ENCODE results near the gene CTSW. TPM values are rescaled to one million over a fixed set of nuclear protein-coding genes. Genes with fewer than 3 reads are reported as not detected.
A peak's percentile ranks its signal among the peaks of the same experiment; 100 is the strongest.

The CTSW gene
- total RNA-seq, 1 donor from 2014 or later = not detected

DNA sequence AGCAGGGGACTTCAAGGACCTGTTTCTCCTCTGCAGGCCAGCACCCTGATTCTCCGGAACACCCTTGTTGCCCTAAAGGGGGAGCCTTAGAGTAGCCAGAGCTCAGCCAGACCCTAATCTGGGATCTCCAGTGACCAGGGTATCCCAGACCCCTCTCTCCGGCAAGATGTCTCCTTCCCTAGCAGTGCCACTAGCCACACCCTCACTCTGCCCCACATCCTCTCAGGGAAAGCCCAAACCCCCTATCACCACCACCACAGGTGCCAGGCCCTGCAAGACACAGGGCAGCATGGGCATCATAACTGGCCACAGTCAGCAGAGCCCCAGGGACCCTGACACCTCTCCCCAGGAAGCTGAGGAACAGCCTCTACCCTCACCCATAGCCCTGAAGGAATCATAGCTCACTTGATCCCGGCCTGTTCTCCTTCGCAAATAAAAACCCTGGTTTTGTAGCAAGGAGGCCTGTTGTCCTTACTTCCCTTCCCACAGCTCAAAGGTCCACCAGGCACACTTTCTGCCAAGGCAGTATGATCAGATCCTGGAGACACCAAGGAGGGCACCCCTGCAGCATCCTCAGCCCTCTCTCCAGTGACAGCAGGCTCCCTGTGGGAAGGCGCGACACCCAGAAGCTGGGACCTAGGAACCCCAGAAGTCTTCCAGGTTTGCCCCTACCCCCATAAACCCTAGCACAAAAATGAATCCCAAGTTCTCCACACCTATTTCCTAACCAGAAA, 26.2 kb upstream of the CTSW start:
- no peak for DNase-seq (ENCODE audit: low spot score, unreplicated experiment)
- Mint-ChIP-seq H3K4me1 (ENCODE audit: low read depth) (peaks cover 14% of the 10 kb centered on the region), H3K9me3 (ENCODE audit: low read depth) (no peaks in the 10 kb centered on the region), H3K27ac (peak overlapping the region; percentile 89), H3K4me3 (ENCODE audit: low read depth) (no peak overlapping the region), H3K27me3 (no peaks in the 10 kb centered on the region), H3K36me3 (ENCODE audit: insufficient read depth) (peaks cover 31% of the 10 kb centered on the region)
- TF ChIP-seq, protein P1, sequence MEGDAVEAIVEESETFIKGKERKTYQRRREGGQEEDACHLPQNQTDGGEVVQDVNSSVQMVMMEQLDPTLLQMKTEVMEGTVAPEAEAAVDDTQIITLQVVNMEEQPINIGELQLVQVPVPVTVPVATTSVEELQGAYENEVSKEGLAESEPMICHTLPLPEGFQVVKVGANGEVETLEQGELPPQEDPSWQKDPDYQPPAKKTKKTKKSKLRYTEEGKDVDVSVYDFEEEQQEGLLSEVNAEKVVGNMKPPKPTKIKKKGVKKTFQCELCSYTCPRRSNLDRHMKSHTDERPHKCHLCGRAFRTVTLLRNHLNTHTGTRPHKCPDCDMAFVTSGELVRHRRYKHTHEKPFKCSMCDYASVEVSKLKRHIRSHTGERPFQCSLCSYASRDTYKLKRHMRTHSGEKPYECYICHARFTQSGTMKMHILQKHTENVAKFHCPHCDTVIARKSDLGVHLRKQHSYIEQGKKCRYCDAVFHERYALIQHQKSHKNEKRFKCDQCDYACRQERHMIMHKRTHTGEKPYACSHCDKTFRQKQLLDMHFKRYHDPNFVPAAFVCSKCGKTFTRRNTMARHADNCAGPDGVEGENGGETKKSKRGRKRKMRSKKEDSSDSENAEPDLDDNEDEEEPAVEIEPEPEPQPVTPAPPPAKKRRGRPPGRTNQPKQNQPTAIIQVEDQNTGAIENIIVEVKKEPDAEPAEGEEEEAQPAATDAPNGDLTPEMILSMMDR (IDR thresholded peaks at IDR 0.05; ENCODE audit: unreplicated experiment) = no peak

DNA sequence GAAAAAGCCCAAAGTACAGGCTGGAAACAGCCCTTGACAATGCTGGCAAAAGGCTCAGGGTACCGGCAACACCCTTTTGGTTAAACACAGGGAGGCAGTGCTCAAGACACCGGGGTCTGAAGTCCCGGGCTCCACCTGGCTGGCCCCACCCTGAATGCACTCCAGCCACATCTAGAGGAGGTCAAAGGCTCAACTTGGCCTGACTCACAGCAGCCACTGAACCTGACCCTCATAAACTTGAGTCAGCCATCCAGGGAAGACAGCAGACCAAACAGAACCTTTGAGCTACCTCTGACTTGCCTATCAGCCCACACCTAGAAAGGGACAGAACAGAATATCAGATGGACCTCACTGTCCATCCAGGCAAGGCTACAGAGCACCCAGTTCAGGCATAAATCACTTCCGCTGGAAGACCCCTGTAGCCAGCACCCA, 25.5 kb upstream of the CTSW start:
- TF ChIP-seq, protein P1 (IDR thresholded peaks at IDR 0.05; ENCODE audit: unreplicated experiment) = no peak
- Mint-ChIP-seq H3K4me3 (ENCODE audit: low read depth) (peak overlapping the region; percentile 45), H3K4me1 (ENCODE audit: low read depth) (peaks cover 17% of the 10 kb centered on the region), H3K27ac (no peak overlapping the region), H3K27me3 (no peaks in the 10 kb centered on the region), H3K36me3 (ENCODE audit: insufficient read depth) (peaks cover 31% of the 10 kb centered on the region), H3K9me3 (ENCODE audit: low read depth) (no peaks in the 10 kb centered on the region)
- DNase-seq (ENCODE audit: low spot score, unreplicated experiment) = no peak

DNA sequence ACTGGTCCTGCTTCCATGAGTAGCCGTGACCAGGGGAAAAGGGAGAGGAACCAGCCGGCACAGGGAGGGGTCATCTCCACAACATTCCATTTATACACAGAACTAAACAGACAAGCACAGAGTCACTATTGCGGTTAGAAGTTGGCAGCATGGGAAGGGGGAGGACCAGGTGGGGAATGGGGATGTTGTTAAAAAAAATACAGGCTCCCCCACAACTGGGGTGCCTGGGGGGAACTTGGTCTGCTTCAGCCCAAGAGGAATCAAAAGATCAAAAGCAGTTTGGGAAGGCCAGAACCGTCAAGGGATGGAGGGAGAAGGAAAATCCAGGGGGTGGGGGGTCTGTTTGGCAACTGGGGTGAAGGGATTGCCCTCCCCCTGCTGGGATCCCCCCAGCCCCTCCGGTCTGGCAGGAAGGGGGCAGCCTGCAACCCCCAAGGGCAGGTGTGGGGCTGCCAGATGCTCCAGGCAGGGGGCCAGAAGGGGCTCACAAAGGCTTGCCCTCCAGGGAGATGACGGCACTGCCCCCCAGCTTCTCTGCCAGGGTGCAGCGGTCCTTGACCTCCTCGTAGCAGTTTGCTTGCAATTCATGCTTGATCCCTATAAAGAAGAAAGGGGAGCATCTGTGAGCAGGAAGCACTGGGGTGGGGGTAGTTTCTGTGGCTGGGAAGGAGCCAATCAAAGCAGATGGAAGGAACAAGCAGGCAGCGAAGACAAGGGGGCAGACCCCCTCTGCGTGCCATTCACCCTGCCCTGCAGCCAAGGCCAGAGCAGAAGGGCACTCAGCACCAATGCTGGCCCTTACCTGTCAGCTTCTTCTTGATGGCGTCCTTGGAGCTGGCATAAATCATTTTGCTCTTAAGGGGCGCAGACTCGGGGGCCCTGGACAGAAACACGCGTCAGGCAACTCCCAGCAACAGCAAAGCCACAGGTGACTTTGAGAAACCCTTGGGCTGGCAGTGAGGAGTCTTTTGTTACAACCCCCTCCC, 24.5 kb upstream of the CTSW start:
- Mint-ChIP-seq H3K4me1 (ENCODE audit: low read depth) (peaks cover 21% of the 10 kb centered on the region), H3K36me3 (ENCODE audit: insufficient read depth) (peaks cover 31% of the 10 kb centered on the region), H3K27me3 (no peaks in the 10 kb centered on the region), H3K9me3 (ENCODE audit: low read depth) (no peaks in the 10 kb centered on the region), H3K4me3 (ENCODE audit: low read depth) (peak overlapping the region; percentile 89), H3K27ac (peak overlapping the region; percentile 78)
- no peak for DNase-seq (ENCODE audit: low spot score, unreplicated experiment)
- TF ChIP-seq, protein P1 (IDR thresholded peaks at IDR 0.05; ENCODE audit: unreplicated experiment) = no peak

DNA sequence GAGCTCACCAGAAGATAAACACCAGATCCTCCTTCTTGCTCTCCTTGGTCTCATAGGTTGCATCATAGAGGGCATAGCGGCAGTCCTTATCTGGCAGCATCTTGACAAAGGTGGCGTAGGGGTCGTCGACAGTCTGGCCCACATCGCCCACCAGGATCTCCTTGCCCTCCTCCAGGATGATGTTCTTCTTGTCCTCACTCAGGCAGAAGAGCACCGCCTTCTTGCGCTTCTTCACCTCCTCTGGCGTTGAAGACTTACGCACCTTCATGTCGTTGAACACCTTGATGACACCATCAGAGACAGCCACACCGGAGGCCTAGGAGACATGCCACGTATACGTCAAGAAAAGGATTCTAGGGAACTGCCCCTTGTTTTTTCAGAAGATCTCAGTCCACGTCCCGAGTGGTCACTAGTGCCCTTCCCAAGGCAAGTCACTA, 23.7 kb upstream of the CTSW start:
- TF ChIP-seq, protein P1 (IDR thresholded peaks at IDR 0.05; ENCODE audit: unreplicated experiment) = no peak
- peak overlapping the region; percentile 95 for H3K27ac Mint-ChIP-seq

More for the DNA sequence above, 23.7 kb upstream of the CTSW start:
- H3K4me3 Mint-ChIP-seq (ENCODE audit: low read depth) = peak overlapping the region; percentile 89
- H3K4me1 Mint-ChIP-seq (ENCODE audit: low read depth) = peaks cover 23% of the 10 kb centered on the region
- no peak for DNase-seq (ENCODE audit: low spot score, unreplicated experiment)
- H3K36me3 Mint-ChIP-seq (ENCODE audit: insufficient read depth) = peaks cover 31% of the 10 kb centered on the region
- H3K9me3 Mint-ChIP-seq (ENCODE audit: low read depth) = no peaks in the 10 kb centered on the region
- H3K27me3 Mint-ChIP-seq = no peaks in the 10 kb centered on the region
